ENCODE results near the gene ITGB3BP. TPM values are rescaled to one million over a fixed set of nuclear protein-coding genes. Genes with fewer than 3 reads are reported as not detected.

The ITGB3BP gene
- total RNA-seq, 1 experiment from 2014 or later: 44.8 TPM

DNA sequence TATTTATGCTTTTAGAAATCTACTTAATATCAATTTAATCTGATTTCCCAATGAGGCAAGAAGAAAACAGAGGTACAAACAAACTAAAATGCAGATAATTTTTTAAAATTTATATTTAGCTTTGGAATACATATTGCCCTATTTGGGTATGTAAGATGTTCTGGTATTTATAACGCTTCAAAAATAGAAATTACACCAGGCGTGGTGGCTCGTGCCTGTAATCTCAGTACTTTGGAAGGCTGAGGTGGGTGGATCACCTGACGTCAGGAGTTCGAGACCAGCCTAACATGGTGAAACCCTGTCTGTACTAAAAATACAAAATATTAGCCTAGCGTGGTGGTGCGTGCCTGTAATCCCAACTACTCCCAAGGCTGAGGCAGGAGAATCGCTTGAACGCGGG is 13.3 kb downstream of the ITGB3BP start:
- ATAC-seq: no peak
- H3K4me1 ChIP-seq (ENCODE audit: insufficient read depth, low read length): no peaks in the 10 kb centered on the region
- H3K9me3 ChIP-seq (ENCODE audit: low read length): no peaks in the 10 kb centered on the region
- H3K27me3 ChIP-seq (ENCODE audit: low read length): no peaks in the 10 kb centered on the region
- no peak for DNase-seq
- H3K36me3 ChIP-seq (ENCODE audit: low read depth, low read length): peaks cover 27% of the 10 kb centered on the region
- no peak overlapping the region for H3K9ac ChIP-seq (ENCODE audit: low read length)
- intact Hi-C loops (cut with micrococcal nuclease): no loop called here
- H3K9me2 ChIP-seq (replicated peaks; ENCODE audit: low read length): no peaks in the 10 kb centered on the region
- H4K20me1 ChIP-seq (ENCODE audit: low read length): no peaks in the 10 kb centered on the region
- CTCF ChIA-PET: no interaction called here
- no TSS peak for BruUV-seq (replicated peaks)
- H2AFZ ChIP-seq (ENCODE audit: low read length): no peak overlapping the region
- POLR2A ChIA-PET (ENCODE audit: unreplicated experiment): no interaction called here
- H3K4me3 ChIP-seq (ENCODE audit: low read length): no peak overlapping the region
- no peak overlapping the region for H3K27ac ChIP-seq (ENCODE audit: low read length)
- no peak overlapping the region for H3K4me2 ChIP-seq (ENCODE audit: low read length)
- no peaks in the 10 kb centered on the region for H3F3A ChIP-seq (ENCODE audit: low read length, unreplicated experiment)
- no peak for TF ChIP-seq EZH2phosphoT487 (IDR thresholded peaks at IDR 0.05; ENCODE audit: borderline replicate concordance, low read length)
- H3K79me2 ChIP-seq (ENCODE audit: low read length): peaks cover 8% of the 10 kb centered on the region; the same call in 1 of the 2 replicates

DNA sequence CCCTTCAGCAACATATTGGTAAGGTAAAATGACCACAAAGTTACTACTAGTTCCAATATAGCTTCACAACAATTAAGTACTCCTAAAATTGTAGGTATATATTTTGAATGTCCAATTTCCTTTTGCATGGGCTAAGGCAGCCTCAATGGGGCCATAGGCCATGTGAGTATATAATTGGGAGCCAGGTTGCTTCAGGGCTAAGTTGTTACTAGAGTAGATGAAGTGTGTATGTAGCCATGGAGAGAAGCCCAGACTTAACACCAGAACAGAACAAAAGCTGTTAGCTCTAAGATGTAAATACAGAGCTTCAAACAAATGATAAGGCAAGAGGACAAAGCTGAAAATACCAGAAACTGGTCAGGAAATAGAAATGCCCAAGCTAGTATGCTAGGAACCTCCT is 16.2 kb downstream of the ITGB3BP start:
- Histone ChIP-seq H3K4me3 (ENCODE audit: low read length) (no peak overlapping the region), H3K36me3 (ENCODE audit: low read depth, low read length) (peaks cover 27% of the 10 kb centered on the region), H3K4me2 (ENCODE audit: low read length) (no peak overlapping the region), H3K27ac (ENCODE audit: low read length) (no peak overlapping the region), H3K9ac (ENCODE audit: low read length) (no peak overlapping the region), H3F3A (ENCODE audit: low read length, unreplicated experiment) (no peaks in the 10 kb centered on the region), H3K9me2 (replicated peaks; ENCODE audit: low read length) (no peaks in the 10 kb centered on the region), H3K4me1 (ENCODE audit: insufficient read depth, low read length) (no peaks in the 10 kb centered on the region), H2AFZ (ENCODE audit: low read length) (no peak overlapping the region), H3K79me2 (ENCODE audit: low read length) (0 out of 2 replicates have a peak, but pooled peaks cover 3% of the 10 kb centered on the region), H3K9me3 (ENCODE audit: low read length) (no peaks in the 10 kb centered on the region), H3K27me3 (ENCODE audit: low read length) (no peaks in the 10 kb centered on the region), H4K20me1 (ENCODE audit: low read length) (no peaks in the 10 kb centered on the region)
- ChIA-PET POLR2A (ENCODE audit: unreplicated experiment) (no interaction called here), CTCF (no interaction called here)
- no peak for TF ChIP-seq EZH2 (IDR thresholded peaks at IDR 0.05; ENCODE audit: low read length, unreplicated experiment)
- TF ChIP-seq, protein P1, sequence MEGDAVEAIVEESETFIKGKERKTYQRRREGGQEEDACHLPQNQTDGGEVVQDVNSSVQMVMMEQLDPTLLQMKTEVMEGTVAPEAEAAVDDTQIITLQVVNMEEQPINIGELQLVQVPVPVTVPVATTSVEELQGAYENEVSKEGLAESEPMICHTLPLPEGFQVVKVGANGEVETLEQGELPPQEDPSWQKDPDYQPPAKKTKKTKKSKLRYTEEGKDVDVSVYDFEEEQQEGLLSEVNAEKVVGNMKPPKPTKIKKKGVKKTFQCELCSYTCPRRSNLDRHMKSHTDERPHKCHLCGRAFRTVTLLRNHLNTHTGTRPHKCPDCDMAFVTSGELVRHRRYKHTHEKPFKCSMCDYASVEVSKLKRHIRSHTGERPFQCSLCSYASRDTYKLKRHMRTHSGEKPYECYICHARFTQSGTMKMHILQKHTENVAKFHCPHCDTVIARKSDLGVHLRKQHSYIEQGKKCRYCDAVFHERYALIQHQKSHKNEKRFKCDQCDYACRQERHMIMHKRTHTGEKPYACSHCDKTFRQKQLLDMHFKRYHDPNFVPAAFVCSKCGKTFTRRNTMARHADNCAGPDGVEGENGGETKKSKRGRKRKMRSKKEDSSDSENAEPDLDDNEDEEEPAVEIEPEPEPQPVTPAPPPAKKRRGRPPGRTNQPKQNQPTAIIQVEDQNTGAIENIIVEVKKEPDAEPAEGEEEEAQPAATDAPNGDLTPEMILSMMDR (conservative IDR thresholded peaks at IDR 0.05; ENCODE audit: low read depth, low read length): no peak
- no peak for DNase-seq
- no peak for ATAC-seq
- BruUV-seq (replicated peaks): no TSS peak
- intact Hi-C loops (cut with micrococcal nuclease): no loop called here

DNA sequence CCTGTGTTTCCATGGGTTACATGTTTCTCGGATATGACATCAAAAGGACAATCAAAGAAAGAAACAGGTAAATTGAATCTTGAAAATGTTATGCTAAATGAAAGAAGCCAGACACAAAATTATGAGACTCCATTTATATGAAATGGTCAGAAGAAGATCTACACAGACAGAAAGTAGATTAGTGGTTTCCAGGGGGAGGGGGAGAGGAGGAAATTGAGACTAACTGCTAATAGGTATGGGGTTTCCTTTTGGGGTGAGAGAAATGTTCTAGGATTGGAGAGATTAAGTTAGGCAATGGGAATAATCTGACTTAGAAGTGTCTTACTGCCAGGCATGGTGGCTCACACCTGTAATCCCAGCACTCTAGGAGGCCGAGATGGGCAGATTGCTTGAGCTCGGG is 21.8 kb downstream of the ITGB3BP start:
- Histone ChIP-seq H3K36me3 (ENCODE audit: low read depth, low read length) (peaks cover 1% of the 10 kb centered on the region; the same call in 1 of the 2 replicates), H3F3A (ENCODE audit: low read length, unreplicated experiment) (no peaks in the 10 kb centered on the region), H2AFZ (ENCODE audit: low read length) (no peak overlapping the region), H3K9me2 (replicated peaks; ENCODE audit: low read length) (no peaks in the 10 kb centered on the region), H3K27me3 (ENCODE audit: low read length) (no peaks in the 10 kb centered on the region), H4K20me1 (ENCODE audit: low read length) (no peaks in the 10 kb centered on the region), H3K4me3 (ENCODE audit: low read length) (no peak overlapping the region), H3K79me2 (ENCODE audit: low read length) (no peaks in the 10 kb centered on the region), H3K9me3 (ENCODE audit: low read length) (no peaks in the 10 kb centered on the region), H3K4me2 (ENCODE audit: low read length) (no peak overlapping the region), H3K9ac (ENCODE audit: low read length) (no peak overlapping the region), H3K27ac (ENCODE audit: low read length) (no peak overlapping the region), H3K4me1 (ENCODE audit: insufficient read depth, low read length) (no peaks in the 10 kb centered on the region)
- DNase-seq: no peak
- TF ChIP-seq EZH2 (IDR thresholded peaks at IDR 0.05; ENCODE audit: low read length, unreplicated experiment): no peak
- TF ChIP-seq, protein P1 (conservative IDR thresholded peaks at IDR 0.05; ENCODE audit: low read depth, low read length): no peak
- TF ChIP-seq EZH2phosphoT487 (IDR thresholded peaks at IDR 0.05; ENCODE audit: borderline replicate concordance, low read length): no peak
- intact Hi-C loops (cut with micrococcal nuclease): no loop called here
- no TSS peak for BruUV-seq (replicated peaks)
- ATAC-seq: no peak
- ChIA-PET POLR2A (ENCODE audit: unreplicated experiment) (no interaction called here), CTCF (no interaction called here)
